Posterior cingulate gyrus (tissue), 11 donors: ENCODE data around the gene TSPAN13.

Source experiments
- DNase-seq, 10 donors: peaks; one replicate each; pipeline versions ENCODE4 v3.0.0 to v3.0.0-alpha.2; 2020 to 2021; ENCODE audit warnings: mixed read lengths in 3 of 10
- intact Hi-C: fragments of 100-400 bp; cut with DNase I; formaldehyde crosslinking; loops from one replicate; pipeline ENCODE4 v1.15.1; 2023

The TSPAN13 gene

GRCh38 chr7:16753102-16753931 lies at the start of gene TSPAN13:
Gene TSPAN13, plus strand, starts transcription at chr7:16753755. Its CDS starts 213 bp downstream, at chr7:16753968.
- intact Hi-C loops: no loop called here
- DNase-seq: peak; percentile 49 to 97 (median 82)

GRCh38 chr7:16708511-16708910 lies 45.0 kb upstream of the TSPAN13 start:
- no peak for DNase-seq
- intact Hi-C loops: no loop called here

GRCh38 chr7:16708980-16709379 lies 44.6 kb upstream of the TSPAN13 start:
- no peak for DNase-seq
- intact Hi-C loops: no loop called here

GRCh38 chr7:16710651-16711050 lies 42.9 kb upstream of the TSPAN13 start:
- intact Hi-C loops: no loop called here
- DNase-seq: no peak

- DNase-seq: no peak
- intact Hi-C loops: no loop called here
These were observed 41.8 kb upstream of the TSPAN13 start for GRCh38 chr7:16711730-16712129.

- no peak for DNase-seq
- intact Hi-C loops: no loop called here
These were observed 40.6 kb upstream of the TSPAN13 start for GRCh38 chr7:16712916-16713315.

- intact Hi-C loops: no loop called here
- DNase-seq: no peak
These were observed 37.6 kb upstream of the TSPAN13 start for GRCh38 chr7:16715928-16716327.

GRCh38 chr7:16718111-16718656 lies 35.4 kb upstream of the TSPAN13 start:
- intact Hi-C loops: no loop called here
- DNase-seq: no peak

GRCh38 chr7:16719699-16720098 lies 33.9 kb upstream of the TSPAN13 start:
- intact Hi-C loops: no loop called here
- DNase-seq: no peak

GRCh38 chr7:16721541-16721940 lies 32.0 kb upstream of the TSPAN13 start:
- intact Hi-C loops: no loop called here
- no peak for DNase-seq

GRCh38 chr7:16724344-16724743 lies 29.2 kb upstream of the TSPAN13 start:
- intact Hi-C loops: no loop called here
- DNase-seq: no peak

GRCh38 chr7:16726189-16726588 lies 27.4 kb upstream of the TSPAN13 start:
- intact Hi-C loops: no loop called here
- DNase-seq: no peak

GRCh38 chr7:16727736-16728135 lies 25.8 kb upstream of the TSPAN13 start:
- DNase-seq: no peak
- intact Hi-C loops: no loop called here

GRCh38 chr7:16728811-16729210 lies 24.7 kb upstream of the TSPAN13 start:
- DNase-seq: no peak
- intact Hi-C loops: no loop called here

- intact Hi-C loops: no loop called here
- no peak for DNase-seq
These were observed 24.0 kb upstream of the TSPAN13 start for GRCh38 chr7:16729541-16729940.

- no peak for DNase-seq
- intact Hi-C loops: no loop called here
These were observed 22.6 kb upstream of the TSPAN13 start for GRCh38 chr7:16730937-16731336.

- intact Hi-C loops: no loop called here
These were observed 20.7 kb upstream of the TSPAN13 start for GRCh38 chr7:16732828-16733227.

GRCh38 chr7:16734148-16734726 lies 19.3 kb upstream of the TSPAN13 start:
- intact Hi-C loops: no loop called here
- DNase-seq: no peak

More at GRCh38 chr7:16732828-16733227, 20.7 kb upstream of the TSPAN13 start:
- no peak for DNase-seq

- no peak for DNase-seq
- intact Hi-C loops: no loop called here
These were observed 18.5 kb upstream of the TSPAN13 start for GRCh38 chr7:16735020-16735419.

- intact Hi-C loops: no loop called here
- no peak for DNase-seq
These were observed 15.4 kb upstream of the TSPAN13 start for GRCh38 chr7:16738011-16738688.

- intact Hi-C loops: no loop called here
- DNase-seq: no peak
These were observed 13.5 kb upstream of the TSPAN13 start for GRCh38 chr7:16739863-16740622.
